Measurements from ENCODE around the gene MDM4.

MDM4 gene

GRCh38 chr1:204562075-204562990 lies 46.1 kb downstream of the MDM4 start:
- TF ChIP-seq EZH2phosphoT487 (IDR thresholded peaks at IDR 0.05; ENCODE audit: low read length) (no peak), CTCF (IDR thresholded peaks at IDR 0.05; ENCODE audit: low read length) (no peak), EZH2 (optimal IDR thresholded peaks at IDR 0.05; ENCODE audit: low read depth, low read length) (no peak)
- H3K9me3 ChIP-seq (replicated peaks; ENCODE audit: insufficient read depth, low read length): no peaks in the 10 kb centered on the region
- no peak overlapping the region for H2AFZ ChIP-seq (ENCODE audit: low read length)
- H3K27me3 ChIP-seq (replicated peaks; ENCODE audit: insufficient read depth, low read length): no peaks in the 10 kb centered on the region
- H3K4me2 ChIP-seq (ENCODE audit: low read depth, low read length): no peak overlapping the region
- H4K20me1 ChIP-seq (ENCODE audit: insufficient read depth, low read length): no peaks in the 10 kb centered on the region
- no peaks in the 10 kb centered on the region for H3K9me2 ChIP-seq (replicated peaks; ENCODE audit: insufficient read depth, low read length)
- H3K36me3 ChIP-seq (replicated peaks; ENCODE audit: insufficient read depth, low read length): no peaks in the 10 kb centered on the region
- DNase-seq: no peak
- peaks cover 27% of the 10 kb centered on the region for H3F3A ChIP-seq (ENCODE audit: insufficient read depth, low read length)
- H3K79me2 ChIP-seq (ENCODE audit: low read length): no peaks in the 10 kb centered on the region
- H3K27ac ChIP-seq (ENCODE audit: low read length): peak overlapping the region; percentile 86; the same call in 1 of the 2 replicates
- no peak overlapping the region for H3K9ac ChIP-seq (ENCODE audit: low read length)
- peaks cover 34% of the 10 kb centered on the region for H3K4me1 ChIP-seq (ENCODE audit: low read length)
- H3K4me3 ChIP-seq (ENCODE audit: low read length): no peak overlapping the region

- H3K4me1 ChIP-seq (ENCODE audit: low read length): peaks cover 34% of the 10 kb centered on the region
- H3K27ac ChIP-seq (ENCODE audit: low read length): peak overlapping the region; percentile 86
- no peaks in the 10 kb centered on the region for H3K36me3 ChIP-seq (replicated peaks; ENCODE audit: insufficient read depth, low read length)
- no peaks in the 10 kb centered on the region for H3K27me3 ChIP-seq (replicated peaks; ENCODE audit: insufficient read depth, low read length)
- no peak overlapping the region for H3K4me3 ChIP-seq (ENCODE audit: low read length)
- H2AFZ ChIP-seq (ENCODE audit: low read length): no peak overlapping the region
- H3K4me2 ChIP-seq (ENCODE audit: low read depth, low read length): no peak overlapping the region
- H3K9ac ChIP-seq (ENCODE audit: low read length): no peak overlapping the region
- TF ChIP-seq EZH2 (optimal IDR thresholded peaks at IDR 0.05; ENCODE audit: low read depth, low read length): no peak
- TF ChIP-seq CTCF (IDR thresholded peaks at IDR 0.05; ENCODE audit: low read length): no peak
- TF ChIP-seq EZH2phosphoT487 (IDR thresholded peaks at IDR 0.05; ENCODE audit: low read length): no peak
- DNase-seq: no peak
- no peaks in the 10 kb centered on the region for H4K20me1 ChIP-seq (ENCODE audit: insufficient read depth, low read length)
- H3F3A ChIP-seq (ENCODE audit: insufficient read depth, low read length): peaks cover 27% of the 10 kb centered on the region
- no peaks in the 10 kb centered on the region for H3K79me2 ChIP-seq (ENCODE audit: low read length)
- H3K9me3 ChIP-seq (replicated peaks; ENCODE audit: insufficient read depth, low read length): no peaks in the 10 kb centered on the region
- H3K9me2 ChIP-seq (replicated peaks; ENCODE audit: insufficient read depth, low read length): no peaks in the 10 kb centered on the region
Observed at GRCh38 chr1:204563307-204563706, 47.1 kb downstream of the MDM4 start.

- Histone ChIP-seq H3K9me3 (replicated peaks; ENCODE audit: insufficient read depth, low read length) (no peaks in the 10 kb centered on the region), H3K9me2 (replicated peaks; ENCODE audit: insufficient read depth, low read length) (no peaks in the 10 kb centered on the region), H3K4me3 (ENCODE audit: low read length) (no peak overlapping the region), H3K36me3 (replicated peaks; ENCODE audit: insufficient read depth, low read length) (no peaks in the 10 kb centered on the region), H3K4me1 (ENCODE audit: low read length) (peaks cover 34% of the 10 kb centered on the region), H4K20me1 (ENCODE audit: insufficient read depth, low read length) (no peaks in the 10 kb centered on the region), H2AFZ (ENCODE audit: low read length) (no peak overlapping the region), H3K79me2 (ENCODE audit: low read length) (no peaks in the 10 kb centered on the region), H3K27me3 (replicated peaks; ENCODE audit: insufficient read depth, low read length) (no peaks in the 10 kb centered on the region), H3K4me2 (ENCODE audit: low read depth, low read length) (no peak overlapping the region), H3K27ac (ENCODE audit: low read length) (peak overlapping the region; percentile 86), H3F3A (ENCODE audit: insufficient read depth, low read length) (peaks cover 27% of the 10 kb centered on the region), H3K9ac (ENCODE audit: low read length) (no peak overlapping the region)
- peak; percentile 24 for DNase-seq
- TF ChIP-seq CTCF (IDR thresholded peaks at IDR 0.05; ENCODE audit: low read length): no peak
- TF ChIP-seq EZH2 (optimal IDR thresholded peaks at IDR 0.05; ENCODE audit: low read depth, low read length): no peak
- TF ChIP-seq EZH2phosphoT487 (IDR thresholded peaks at IDR 0.05; ENCODE audit: low read length): no peak
Observed at GRCh38 chr1:204563780-204564179, 47.6 kb downstream of the MDM4 start.
